K562 (cell line): Measurements from ENCODE around the gene IFI44L. TPM values are rescaled to one million over a fixed set of nuclear protein-coding genes. Genes with fewer than 3 reads are reported as not detected.

Experiments used
- ATAC-seq: fragments of 200-7000 bp; cut with Tn5 transposase; 3 replicates; pipeline ENCODE4 v1.9.1; 2020; ENCODE audit warnings: moderate library complexity
- BruUV-seq: library from RNA; stranded (reverse); fragments of 400-500 nt; replicated peaks from 2 replicates; lab custom pipeline; 2021; lab: Mats Ljungman, UMichigan
- CTCF ChIA-PET: fragments of 300-600 bp; formaldehyde crosslinking; extraction: SDS; loops from one replicate; lab custom pipeline; 2021; ENCODE audit warnings: low intra/inter-chr PET ratio; lab: Yijun Ruan, JAX
- POLR2A ChIA-PET: fragments of 300-600, 350-650 bp; sonication (Branson Sonifier 250); formaldehyde crosslinking; extraction: SDS; loops from one replicate; lab custom pipeline; 2021; ENCODE audit warnings: antibody characterized with exemption, inconsistent platforms; lab: Yijun Ruan, JAX
- DNase-seq, 4 experiments: peaks; one replicate each; pipeline versions ENCODE4 v3.0.0 to v3.0.0-alpha.2; 2011 to 2018; ENCODE audit warnings: low spot score in 3 of 4, mixed read lengths in 3 of 4; ENCODE audit errors: extremely low read depth in 1 of 4
- FAIRE-seq: peaks from 2 replicates; lab custom pipeline; 2011; peaks lifted over from hg19 to GRCh38; lab: Jason Lieb, UNC
- H2AFZ ChIP-seq: 2 replicates; pipeline ENCODE4 v1.6.0; 2011; ENCODE audit warnings: low read depth, low read length, control low read depth, inconsistent platforms
- H3K27ac ChIP-seq: fragments of 200-600 bp; 3 replicates; pipeline ENCODE4 v1.8.0; 2011; ENCODE audit warnings: low read depth, mild to moderate bottlenecking, control low read depth, inconsistent platforms, low read length, moderate library complexity, mixed read lengths; ENCODE audit errors: extremely low read depth
- H3K27me3 ChIP-seq, 2 experiments: fragments of 300-600 bp in 1 of 2; 2 replicates in 1 of 2; 3 replicates in 1 of 2; pipeline versions ENCODE4 v1.6.0 to v1.8.0; 2011; ENCODE audit warnings: inconsistent platforms in 2 of 2, low read length in 2 of 2, mild to moderate bottlenecking in 1 of 2, mixed read lengths in 1 of 2, moderate library complexity in 1 of 2; ENCODE audit not compliant: control insufficient read depth in 2 of 2, insufficient read depth in 2 of 2
- H3K36me3 ChIP-seq: fragments of 300-600 bp; 3 replicates; pipeline ENCODE4 v1.8.0; 2011; ENCODE audit warnings: mild to moderate bottlenecking, low read length, inconsistent platforms; ENCODE audit not compliant: control insufficient read depth, insufficient read depth
- H3K4me1 ChIP-seq, 2 experiments: fragments of 200-600 bp in 1 of 2; replicated peaks in 1 of 2; 2 replicates in 1 of 2; 3 replicates in 1 of 2; pipeline versions ENCODE4 v1.5.1 to v1.8.0; 2011; ENCODE audit warnings: inconsistent platforms in 2 of 2, low read length in 2 of 2, mild to moderate bottlenecking in 1 of 2, mixed read lengths in 1 of 2, moderate library complexity in 1 of 2; ENCODE audit not compliant: control insufficient read depth in 2 of 2, insufficient read depth in 2 of 2
- H3K4me2 ChIP-seq: 2 replicates; pipeline ENCODE4 v1.6.1; 2011; ENCODE audit warnings: low read length, control low read depth, inconsistent platforms, mixed read lengths; ENCODE audit not compliant: insufficient read depth
- H3K4me3 ChIP-seq: fragments of 200-600 bp; sonication (generic), shearing (Covaris generic); 2 replicates; pipeline ENCODE4 v1.5.1; 2016; ENCODE audit warnings: control low read depth, inconsistent platforms
- H3K79me2 ChIP-seq: fragments of 200-600 bp; 3 replicates; pipeline ENCODE4 v1.8.0; 2011; ENCODE audit warnings: low read length, inconsistent platforms; ENCODE audit not compliant: control insufficient read depth, insufficient read depth
- H3K9ac ChIP-seq, 2 experiments: 2 replicates each; pipeline versions ENCODE4 v1.6.0 to v1.6.1; 2011; ENCODE audit warnings: low read depth in 2 of 2, low read length in 2 of 2, control low read depth in 1 of 2, inconsistent platforms in 1 of 2, mild to moderate bottlenecking in 1 of 2, mixed read lengths in 1 of 2; ENCODE audit not compliant: insufficient read depth in 1 of 2
- H3K9me1 ChIP-seq: one replicate; pipeline ENCODE4 v1.6.0; 2011; ENCODE audit warnings: inconsistent platforms, mild to moderate bottlenecking, low read length, moderate library complexity; ENCODE audit not compliant: control insufficient read depth, insufficient read depth
- H3K9me3 ChIP-seq: replicated peaks from 2 replicates; pipeline ENCODE4 v1.5.1; 2011; ENCODE audit warnings: low read depth, low read length, inconsistent platforms; ENCODE audit not compliant: control insufficient read depth, insufficient read depth
- H4K20me1 ChIP-seq: replicated peaks from 2 replicates; pipeline ENCODE4 v1.6.1; 2011; ENCODE audit warnings: low read length, inconsistent platforms, mixed read lengths; ENCODE audit not compliant: control insufficient read depth, insufficient read depth
- GATA2 ChIP-seq: sonication (generic); formaldehyde crosslinking; IDR thresholded peaks from 2 replicates; pipeline ENCODE4 v1.4.0; 2020; ENCODE audit warnings: mild to moderate bottlenecking, missing genetic modification reagents
- GATAD2B ChIP-seq: fragments of 450-650 bp; IDR thresholded peaks from 2 replicates; pipeline ENCODE4 v1.6.1; 2017; ENCODE audit warnings: mild to moderate bottlenecking, borderline replicate concordance
- HOXB6 ChIP-seq: fragments of 250-450 bp; sonication (Bioruptor Pico); IDR thresholded peaks from 2 replicates; pipeline ENCODE4 v1.5.1; 2022; ENCODE audit warnings: mild to moderate bottlenecking, borderline replicate concordance
- KDM2B ChIP-seq: fragments of 250-450 bp; sonication (Bioruptor Pico); IDR thresholded peaks from 2 replicates; pipeline ENCODE4 v1.8.0; 2021; ENCODE audit warnings: mild to moderate bottlenecking, moderate library complexity
- MIER1 ChIP-seq: fragments of 450-650 bp; IDR thresholded peaks from 2 replicates; pipeline ENCODE4 v1.6.1; 2016; ENCODE audit warnings: antibody characterized with exemption, mild to moderate bottlenecking, low read depth
- NR1H2 ChIP-seq: sonication (generic); formaldehyde crosslinking; IDR thresholded peaks from 2 replicates; pipeline ENCODE4 v1.4.0; 2020; ENCODE audit warnings: mild to moderate bottlenecking, missing genetic modification reagents
- PML ChIP-seq: IDR thresholded peaks from 2 replicates; pipeline ENCODE4 v1.6.1; 2012; ENCODE audit warnings: low read length, inconsistent platforms
- RFX1 ChIP-seq: fragments of 450-650 bp; IDR thresholded peaks from 2 replicates; pipeline ENCODE4 v1.6.1; 2016; ENCODE audit warnings: mild to moderate bottlenecking, moderate library complexity
- SAFB2 ChIP-seq: fragments of 200-400 bp; formaldehyde crosslinking; IDR thresholded peaks from 2 replicates; pipeline ENCODE4 v1.6.1; 2018; ENCODE audit warnings: borderline replicate concordance, low read length, low read depth, moderate library complexity; ENCODE audit not compliant: severe bottlenecking
- SMARCA4 ChIP-seq: fragments of 450-650 bp; IDR thresholded peaks from 2 replicates; pipeline ENCODE4 v1.6.1; 2016
- TAF9B ChIP-seq: fragments of 450-650 bp; IDR thresholded peaks from 2 replicates; pipeline ENCODE4 v1.6.1; 2018; ENCODE audit warnings: mild to moderate bottlenecking; ENCODE audit not compliant: partially characterized antibody
- ZFX ChIP-seq: sonication (generic); formaldehyde crosslinking; IDR thresholded peaks from 2 replicates; pipeline ENCODE4 v1.8.0; 2022; ENCODE audit warnings: mild to moderate bottlenecking, missing genetic modification reagents, moderate library complexity
- ZNF133 ChIP-seq: fragments of 250-450 bp; sonication (Bioruptor Pico); IDR thresholded peaks from 2 replicates; pipeline ENCODE4 v1.4.0; 2020; ENCODE audit warnings: mild to moderate bottlenecking
- WGBS: fragments of 100-300 bp; shearing (Covaris generic); methylation state at CpG from one replicate; pipeline ENCODE4 v1.1.6; 2016; ENCODE audit warnings: low coverage, mixed read lengths; ENCODE audit not compliant: insufficient coverage; ENCODE audit errors: missing lambda C conversion rate; 5-methylcytosine and 5-hydroxymethylcytosine counted together
- in situ Hi-C: fragments of 300-500 bp; cut with MboI; formaldehyde crosslinking; loops from 4 replicates; pipeline ENCODE4 v1.15.0; 2018; ENCODE audit warnings: inconsistent platforms, mixed read lengths
- intact Hi-C: fragments of 100-400 bp; cut with micrococcal nuclease; formaldehyde crosslinking; loops from 2 replicates; pipeline ENCODE4 v1.14.2; 2022
- polyA plus RNA-seq, 8 experiments: library from polyadenylated mRNA; depleted of rRNA in 4 of 8; stranded (reverse) in 5 of 8; unstranded in 3 of 8; fragments of >200 nt; fragmentation: Nextera tagmentation in 2 of 8; fragmentation: Illumina TruSeq in 1 of 8; extraction: Ambion mirVana in 2 of 8; extraction: Trizol in 1 of 8; gene quantifications; 2 replicates each; pipeline versions ENCODE4 v1.2.1 to v1.2.3, GENCODE V29; 2011 to 2014; ENCODE audit warnings: inconsistent platforms in 1 of 8, missing spikeins in 1 of 8
- total RNA-seq, 7 experiments: library from RNA; depleted of rRNA in 6 of 7; stranded (reverse); fragments of >200 nt in 6 of 7; fragmentation: Illumina TruSeq in 2 of 7; extraction: Trizol in 2 of 7; gene quantifications; 2 replicates each; pipeline versions ENCODE4 v1.2.1 to v1.2.3, GENCODE V29; 2011 to 2021; ENCODE audit warnings: low replicate concordance in 1 of 7
- TF ChIP-seq, protein P1 (sequence below): fragments of 250-450 bp; sonication (Bioruptor Pico); IDR thresholded peaks from 2 replicates; pipeline ENCODE4 v1.5.0; 2020; ENCODE audit warnings: mild to moderate bottlenecking
- TF ChIP-seq, protein P2 (sequence below): sonication (generic); formaldehyde crosslinking; IDR thresholded peaks from 2 replicates; pipeline ENCODE4 v1.8.0; 2022; ENCODE audit warnings: mild to moderate bottlenecking, missing genetic modification reagents
- TF ChIP-seq, protein P3 (sequence below): sonication (generic); formaldehyde crosslinking; IDR thresholded peaks from 2 replicates; pipeline ENCODE4 v1.8.0; 2022; ENCODE audit warnings: mild to moderate bottlenecking, missing genetic modification reagents
- TF ChIP-seq, protein P4 (sequence below): fragments of 450-650 bp; IDR thresholded peaks from one replicate; pipeline ENCODE4 v1.6.1; 2018; ENCODE audit warnings: mild to moderate bottlenecking, moderate library complexity; ENCODE audit not compliant: partially characterized antibody

IFI44L gene
- total and polyA plus RNA-seq, 9 of the 15 experiments (the other 6 are each of a cell fraction or from before 2014, with no cell fraction given): 0.04 to 0.22 TPM; not detected in 7

DNA sequence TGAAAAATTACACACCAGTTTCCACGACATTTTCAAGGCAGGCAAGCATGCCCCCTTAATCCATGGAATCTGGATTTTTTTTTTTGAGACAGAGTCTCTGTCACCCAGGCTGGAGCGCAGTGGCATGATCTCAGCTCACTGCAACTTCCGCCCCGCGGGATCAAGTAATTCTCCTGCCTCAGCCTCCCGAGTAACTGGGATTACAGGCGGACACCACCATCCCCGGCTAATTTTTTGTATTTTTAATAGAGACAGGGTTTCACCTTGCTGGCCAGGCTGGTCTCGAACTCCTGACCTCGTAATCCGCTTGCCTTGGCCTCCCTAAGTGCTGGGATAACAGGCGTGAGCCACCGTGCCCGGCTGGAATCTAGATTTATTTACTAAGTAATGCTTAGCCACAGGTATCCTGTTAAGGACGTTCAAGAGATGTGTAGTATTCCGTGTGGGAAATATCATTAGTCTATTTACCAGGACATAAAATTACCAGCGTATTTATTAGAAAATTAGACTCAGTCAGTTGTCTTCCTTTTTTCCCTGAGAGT, 31.8 kb downstream of the IFI44L start:
- DNase-seq: no peak
- Histone ChIP-seq H3K27ac (no peak overlapping the region), H3K4me1 (no peaks in the 10 kb centered on the region), H3K4me2 (no peak overlapping the region), H3K27me3 (no peaks in the 10 kb centered on the region), H3K9me1 (no peaks in the 10 kb centered on the region), H3K36me3 (no peaks in the 10 kb centered on the region), H3K4me3 (no peak overlapping the region), H2AFZ (no peak overlapping the region), H3K9me3 (0 out of 2 replicates have a peak, but pooled peaks cover 1% of the 10 kb centered on the region), H3K9ac (no peak overlapping the region), H4K20me1 (no peaks in the 10 kb centered on the region), H3K79me2 (no peaks in the 10 kb centered on the region)
- in situ Hi-C loops (loop anchor here (25.0 kb wide), 1 partner anchor 515 kb away; no protein-coding TSS in a partner anchor), intact Hi-C loops (no loop called here)
- no TSS peak for BruUV-seq
- CTCF ChIA-PET: no interaction called here
- under 1% methylated on average over 17 of the region's 17 CpGs for WGBS
- TF ChIP-seq HOXB6 (CRISPR knock-in tag): no peak
- no peak for TF ChIP-seq KDM2B
- TF ChIP-seq GATAD2B: no peak
- TF ChIP-seq PML: no peak
- TF ChIP-seq RFX1: no peak
- TF ChIP-seq TAF9B: no peak
- TF ChIP-seq SAFB2: no peak
- no peak for TF ChIP-seq ZNF133 (CRISPR knock-in tag)
- TF ChIP-seq, protein P1, sequence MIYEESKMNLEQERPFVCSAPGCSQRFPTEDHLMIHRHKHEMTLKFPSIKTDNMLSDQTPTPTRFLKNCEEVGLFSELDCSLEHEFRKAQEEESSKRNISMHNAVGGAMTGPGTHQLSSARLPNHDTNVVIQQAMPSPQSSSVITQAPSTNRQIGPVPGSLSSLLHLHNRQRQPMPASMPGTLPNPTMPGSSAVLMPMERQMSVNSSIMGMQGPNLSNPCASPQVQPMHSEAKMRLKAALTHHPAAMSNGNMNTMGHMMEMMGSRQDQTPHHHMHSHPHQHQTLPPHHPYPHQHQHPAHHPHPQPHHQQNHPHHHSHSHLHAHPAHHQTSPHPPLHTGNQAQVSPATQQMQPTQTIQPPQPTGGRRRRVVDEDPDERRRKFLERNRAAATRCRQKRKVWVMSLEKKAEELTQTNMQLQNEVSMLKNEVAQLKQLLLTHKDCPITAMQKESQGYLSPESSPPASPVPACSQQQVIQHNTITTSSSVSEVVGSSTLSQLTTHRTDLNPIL: no peak
- TF ChIP-seq, protein P2, sequence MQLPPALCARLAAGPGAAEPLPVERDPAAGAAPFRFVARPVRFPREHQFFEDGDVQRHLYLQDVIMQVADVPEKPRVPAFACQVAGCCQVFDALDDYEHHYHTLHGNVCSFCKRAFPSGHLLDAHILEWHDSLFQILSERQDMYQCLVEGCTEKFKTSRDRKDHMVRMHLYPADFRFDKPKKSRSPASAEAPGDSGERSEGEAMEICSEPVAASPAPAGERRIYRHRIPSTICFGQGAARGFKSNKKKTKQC (CRISPR knock-in tag): no peak
- TF ChIP-seq NR1H2 (CRISPR knock-in tag): no peak
- TF ChIP-seq, protein P3, sequence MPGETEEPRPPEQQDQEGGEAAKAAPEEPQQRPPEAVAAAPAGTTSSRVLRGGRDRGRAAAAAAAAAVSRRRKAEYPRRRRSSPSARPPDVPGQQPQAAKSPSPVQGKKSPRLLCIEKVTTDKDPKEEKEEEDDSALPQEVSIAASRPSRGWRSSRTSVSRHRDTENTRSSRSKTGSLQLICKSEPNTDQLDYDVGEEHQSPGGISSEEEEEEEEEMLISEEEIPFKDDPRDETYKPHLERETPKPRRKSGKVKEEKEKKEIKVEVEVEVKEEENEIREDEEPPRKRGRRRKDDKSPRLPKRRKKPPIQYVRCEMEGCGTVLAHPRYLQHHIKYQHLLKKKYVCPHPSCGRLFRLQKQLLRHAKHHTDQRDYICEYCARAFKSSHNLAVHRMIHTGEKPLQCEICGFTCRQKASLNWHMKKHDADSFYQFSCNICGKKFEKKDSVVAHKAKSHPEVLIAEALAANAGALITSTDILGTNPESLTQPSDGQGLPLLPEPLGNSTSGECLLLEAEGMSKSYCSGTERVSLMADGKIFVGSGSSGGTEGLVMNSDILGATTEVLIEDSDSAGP (CRISPR knock-in tag): no peak
- TF ChIP-seq SMARCA4: no peak
- TF ChIP-seq MIER1: no peak
- no peak for TF ChIP-seq GATA2
- TF ChIP-seq, protein P4, sequence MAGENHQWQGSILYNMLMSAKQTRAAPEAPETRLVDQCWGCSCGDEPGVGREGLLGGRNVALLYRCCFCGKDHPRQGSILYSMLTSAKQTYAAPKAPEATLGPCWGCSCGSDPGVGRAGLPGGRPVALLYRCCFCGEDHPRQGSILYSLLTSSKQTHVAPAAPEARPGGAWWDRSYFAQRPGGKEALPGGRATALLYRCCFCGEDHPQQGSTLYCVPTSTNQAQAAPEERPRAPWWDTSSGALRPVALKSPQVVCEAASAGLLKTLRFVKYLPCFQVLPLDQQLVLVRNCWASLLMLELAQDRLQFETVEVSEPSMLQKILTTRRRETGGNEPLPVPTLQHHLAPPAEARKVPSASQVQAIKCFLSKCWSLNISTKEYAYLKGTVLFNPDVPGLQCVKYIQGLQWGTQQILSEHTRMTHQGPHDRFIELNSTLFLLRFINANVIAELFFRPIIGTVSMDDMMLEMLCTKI: no peak
- TF ChIP-seq ZFX (CRISPR knock-in tag): no peak
- no peak for ATAC-seq
- POLR2A ChIA-PET: no interaction called here
- FAIRE-seq: no peak
